ENCODE measurements around the gene PCTP.

PCTP gene

GRCh38 chr17:55751720-55752250 is 934 bp downstream of the PCTP start:
- DNase-seq (ENCODE audit: low read depth in 3 of 3, low spot score in 1 of 3), result no peak

- no peak for DNase-seq (ENCODE audit: low read depth in 3 of 3, low spot score in 1 of 3)
Measured at GRCh38 chr17:55756689-55757088, 5.8 kb downstream of the PCTP start.

DNA sequence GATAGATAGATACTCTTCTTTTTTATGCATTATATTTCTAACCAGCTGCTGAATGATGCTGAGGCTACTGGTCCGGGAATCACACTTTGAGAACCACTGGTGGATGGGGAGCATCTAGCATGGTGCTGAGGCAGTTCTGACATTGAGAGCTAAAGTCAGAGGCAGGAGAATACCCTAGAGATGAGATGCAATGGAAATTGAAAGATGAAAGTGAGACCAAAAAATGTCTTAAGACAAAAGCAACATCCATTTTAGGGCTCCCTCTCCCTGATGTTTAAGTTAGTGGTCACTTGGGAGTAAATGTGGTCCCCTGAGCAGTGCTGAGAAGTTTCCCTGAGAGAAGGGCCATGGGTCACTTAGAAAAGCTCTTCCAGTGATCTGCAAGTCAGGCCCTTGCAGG is 6.8 kb downstream of the PCTP start:
- no peak for DNase-seq (ENCODE audit: low read depth in 3 of 3, low spot score in 1 of 3)

DNA sequence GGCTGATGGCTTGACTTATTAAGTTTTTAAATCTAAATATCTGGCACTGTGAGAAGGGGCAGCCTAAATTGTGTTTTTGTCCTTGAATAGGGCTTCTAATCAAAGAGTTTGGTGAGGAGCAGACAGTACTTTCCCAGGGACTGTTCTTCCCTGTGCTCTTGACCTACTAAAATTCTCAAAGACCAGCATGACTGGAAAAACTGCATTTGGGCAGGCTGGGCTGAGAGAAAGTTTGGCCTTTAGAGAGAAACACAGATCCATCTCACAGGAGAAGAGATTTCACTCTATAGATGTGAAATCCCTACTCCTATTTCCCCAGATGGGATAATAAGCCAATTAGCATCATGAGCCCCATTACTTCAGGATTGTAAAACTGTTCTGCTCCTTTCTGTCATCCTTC is 7.3 kb downstream of the PCTP start:
- DNase-seq (ENCODE audit: low read depth in 3 of 3, low spot score in 1 of 3), result no peak

DNA sequence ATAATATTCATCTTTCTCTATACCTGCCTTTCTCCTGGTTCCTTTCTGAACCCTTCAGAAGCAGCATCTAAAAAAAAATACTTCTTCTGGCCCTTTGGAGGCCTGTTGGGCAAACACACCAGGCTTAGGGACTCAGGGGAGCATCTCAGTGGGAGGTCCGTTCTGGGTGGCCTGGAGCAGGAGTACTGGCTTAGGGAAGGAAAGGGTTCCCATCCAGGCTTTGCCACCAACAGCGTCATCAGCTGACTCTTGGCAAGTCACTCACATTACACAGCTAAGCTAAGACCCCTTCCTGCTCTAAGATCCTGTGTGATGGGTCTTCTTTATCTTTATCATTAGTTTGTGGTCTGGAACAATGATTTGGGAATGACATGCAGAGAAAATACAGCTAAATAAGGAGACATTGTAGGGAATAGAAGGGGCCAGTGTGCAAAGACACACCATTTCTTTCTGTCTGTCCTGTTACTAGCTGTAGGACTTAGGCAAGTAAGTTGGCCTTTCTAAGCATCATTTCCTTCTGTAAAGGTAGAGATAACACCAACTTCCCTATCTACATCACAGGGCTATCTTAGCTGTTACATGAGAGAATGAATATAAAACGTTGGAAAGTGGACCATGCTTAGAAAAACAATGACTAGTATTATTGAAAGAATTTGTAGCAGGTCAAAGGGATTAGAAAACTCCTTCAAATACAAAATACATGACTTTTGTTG is 9.9 kb downstream of the PCTP start:
- DNase-seq (ENCODE audit: low read depth in 3 of 3, low spot score in 1 of 3), result no peak

DNA sequence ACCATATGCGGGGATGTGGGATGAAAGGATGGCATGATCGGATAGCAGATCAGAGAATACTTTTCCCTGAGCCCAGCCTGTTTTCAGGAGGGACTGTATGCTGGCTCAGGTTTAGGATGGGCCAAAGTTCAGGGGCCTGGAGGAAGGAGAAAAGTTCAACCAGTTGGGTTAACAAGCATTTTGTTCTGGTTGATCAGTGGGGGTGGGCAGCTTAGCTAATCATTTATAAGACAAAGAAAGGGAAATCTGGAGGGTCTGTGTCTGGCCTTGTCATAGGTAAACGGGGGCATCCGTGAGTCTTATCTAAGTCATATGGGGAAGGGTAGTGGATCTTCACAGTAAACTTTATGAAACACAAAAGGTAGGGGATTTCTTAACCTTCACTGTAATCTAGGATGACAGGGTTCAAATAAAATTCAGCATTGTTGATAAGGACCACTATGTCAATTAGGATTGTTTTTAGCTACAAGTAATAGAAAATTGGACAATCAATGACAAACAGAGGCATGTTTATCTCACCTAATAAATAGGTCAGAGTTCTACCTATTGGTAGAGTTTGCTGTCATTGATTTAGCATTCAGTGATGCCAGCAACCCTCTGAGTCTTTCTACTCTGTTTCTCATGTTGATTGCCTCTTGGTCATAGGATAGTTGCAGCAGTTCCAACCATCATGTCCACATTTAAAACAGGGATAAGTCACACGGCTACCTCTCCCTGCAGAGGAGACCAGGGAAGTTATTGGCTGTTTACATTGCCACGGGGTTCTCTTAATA is 11.4 kb downstream of the PCTP start:
- no peak for DNase-seq (ENCODE audit: low read depth in 3 of 3, low spot score in 1 of 3)

DNA sequence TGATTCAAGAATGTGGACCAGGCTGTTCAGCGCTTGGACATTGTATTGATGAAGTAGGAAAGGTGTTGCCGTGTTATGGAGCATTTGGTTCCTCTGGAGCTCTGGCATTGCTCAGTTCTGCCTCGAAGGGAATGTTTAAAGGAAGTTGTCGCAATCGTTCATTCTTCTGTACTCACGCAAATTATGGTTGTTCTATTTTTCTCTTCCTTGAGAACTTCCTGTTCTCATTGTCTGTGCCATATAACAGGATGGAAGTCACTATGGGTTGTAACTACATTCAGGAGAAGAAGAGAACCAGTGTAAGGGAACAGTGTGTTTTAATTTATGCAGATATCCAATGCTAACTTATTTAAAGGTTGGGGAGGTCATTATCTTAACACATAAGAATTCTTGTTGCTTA is 13.0 kb downstream of the PCTP start:
- DNase-seq (ENCODE audit: low read depth in 3 of 3, low spot score in 1 of 3), result no peak

DNA sequence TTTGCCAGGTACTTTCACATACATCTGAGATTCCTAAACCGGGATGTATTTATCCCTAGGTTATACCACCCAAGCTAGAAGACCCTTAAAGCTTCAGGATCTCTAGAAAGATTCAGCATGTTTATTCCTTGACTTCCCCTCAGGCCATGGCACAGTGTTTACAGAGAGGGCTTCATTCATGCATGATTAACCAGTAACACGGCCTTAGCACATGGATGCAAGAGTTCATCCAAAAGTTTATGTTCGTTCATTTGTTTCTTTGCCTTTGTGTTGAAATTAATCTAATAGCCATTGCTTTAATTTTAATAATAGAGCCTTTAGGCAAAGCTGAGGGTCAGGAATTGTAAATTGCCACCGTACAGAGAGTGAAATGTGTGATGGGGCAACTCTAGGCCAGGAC is 13.8 kb downstream of the PCTP start:
- DNase-seq (ENCODE audit: low read depth in 3 of 3, low spot score in 1 of 3), result no peak

GRCh38 chr17:55765472-55765871 is 14.6 kb downstream of the PCTP start:
- no peak for DNase-seq (ENCODE audit: low read depth in 3 of 3, low spot score in 1 of 3)

- DNase-seq (ENCODE audit: low read depth in 3 of 3, low spot score in 1 of 3), result no peak
Measured at GRCh38 chr17:55768936-55769624, 18.2 kb downstream of the PCTP start.

DNA sequence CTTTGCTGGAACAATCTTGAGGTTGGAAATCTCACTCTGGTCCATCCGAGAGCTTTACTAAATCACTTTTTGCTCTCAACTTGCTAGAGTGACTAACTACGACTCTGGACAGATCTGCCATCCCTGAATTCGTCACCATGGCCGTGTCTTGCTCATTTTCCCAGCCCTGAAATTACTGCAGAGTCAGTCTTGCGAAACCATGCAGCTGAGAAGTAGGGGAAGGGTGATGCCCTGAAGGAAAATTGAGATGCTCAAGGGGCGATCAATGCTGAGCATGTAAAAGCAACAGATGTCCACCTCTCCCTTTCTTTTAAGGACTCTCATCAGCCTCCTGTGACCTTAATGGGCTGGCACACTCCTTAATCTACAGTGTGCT is 18.8 kb downstream of the PCTP start:
- no peak for DNase-seq (ENCODE audit: low read depth in 3 of 3, low spot score in 1 of 3)

DNA sequence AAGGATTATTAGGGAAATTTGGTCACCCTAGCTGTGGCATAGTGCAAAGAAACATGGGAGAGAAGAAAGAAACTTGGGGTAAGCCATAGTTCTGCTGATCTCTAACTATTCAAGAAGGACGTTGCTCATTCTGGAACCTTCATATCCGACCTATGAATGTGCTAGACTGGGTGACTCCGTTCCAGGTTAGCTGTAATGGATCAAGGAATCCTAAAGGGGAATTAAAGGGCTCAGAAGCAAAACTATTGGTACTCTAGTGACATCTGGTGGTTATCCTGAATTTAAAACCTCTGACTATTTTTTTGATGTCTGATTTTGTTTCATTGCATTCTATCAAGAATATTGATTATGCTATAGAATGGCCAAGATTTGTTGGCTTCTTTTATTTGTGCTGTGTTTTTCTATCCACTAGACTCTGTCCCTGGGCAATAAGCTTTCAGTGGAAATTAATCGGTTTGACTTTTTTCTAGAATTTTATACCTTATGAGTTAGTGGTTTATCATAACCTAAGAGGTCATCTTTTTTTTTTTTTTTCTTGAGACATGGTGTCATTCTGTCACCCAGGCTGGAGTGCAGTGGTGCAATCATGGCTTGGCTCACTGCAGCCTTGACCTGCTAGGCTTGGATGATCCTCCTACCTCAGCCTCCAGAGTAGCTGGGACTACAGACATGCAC is 19.5 kb downstream of the PCTP start:
- no peak for DNase-seq (ENCODE audit: low read depth in 3 of 3, low spot score in 1 of 3)

GRCh38 chr17:55772086-55772485 is 21.2 kb downstream of the PCTP start:
- no peak for DNase-seq (ENCODE audit: low read depth in 3 of 3, low spot score in 1 of 3)

GRCh38 chr17:55773671-55774070 is 22.8 kb downstream of the PCTP start:
- DNase-seq (ENCODE audit: low read depth in 3 of 3, low spot score in 1 of 3), result no peak

- DNase-seq (ENCODE audit: low read depth in 3 of 3, low spot score in 1 of 3), result no peak
Measured at GRCh38 chr17:55774846-55775271, 24.0 kb downstream of the PCTP start.

DNA sequence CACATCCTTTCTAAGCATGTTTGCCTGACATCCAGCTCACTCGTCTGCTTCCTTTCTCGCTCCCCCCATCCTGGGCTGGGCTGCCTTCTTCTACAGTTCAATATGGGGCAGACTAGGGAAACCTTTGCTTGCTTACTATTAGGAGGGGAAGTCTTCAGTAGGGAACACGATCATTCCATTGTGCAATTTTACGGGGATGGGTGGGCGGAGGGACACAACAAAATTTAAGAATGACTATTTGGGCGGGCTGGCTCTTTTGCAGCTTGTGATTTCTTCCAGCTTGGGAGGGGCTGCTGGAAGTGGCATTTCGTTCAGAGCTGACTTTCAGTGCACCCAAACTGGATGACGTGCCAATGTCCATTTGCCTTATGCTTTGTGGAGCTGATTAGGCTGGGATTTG is 25.4 kb downstream of the PCTP start:
- no peak for DNase-seq (ENCODE audit: low read depth in 3 of 3, low spot score in 1 of 3)

- no peak for DNase-seq (ENCODE audit: low read depth in 3 of 3, low spot score in 1 of 3)
Measured at GRCh38 chr17:55777471-55777971, 26.7 kb downstream of the PCTP start.

DNA sequence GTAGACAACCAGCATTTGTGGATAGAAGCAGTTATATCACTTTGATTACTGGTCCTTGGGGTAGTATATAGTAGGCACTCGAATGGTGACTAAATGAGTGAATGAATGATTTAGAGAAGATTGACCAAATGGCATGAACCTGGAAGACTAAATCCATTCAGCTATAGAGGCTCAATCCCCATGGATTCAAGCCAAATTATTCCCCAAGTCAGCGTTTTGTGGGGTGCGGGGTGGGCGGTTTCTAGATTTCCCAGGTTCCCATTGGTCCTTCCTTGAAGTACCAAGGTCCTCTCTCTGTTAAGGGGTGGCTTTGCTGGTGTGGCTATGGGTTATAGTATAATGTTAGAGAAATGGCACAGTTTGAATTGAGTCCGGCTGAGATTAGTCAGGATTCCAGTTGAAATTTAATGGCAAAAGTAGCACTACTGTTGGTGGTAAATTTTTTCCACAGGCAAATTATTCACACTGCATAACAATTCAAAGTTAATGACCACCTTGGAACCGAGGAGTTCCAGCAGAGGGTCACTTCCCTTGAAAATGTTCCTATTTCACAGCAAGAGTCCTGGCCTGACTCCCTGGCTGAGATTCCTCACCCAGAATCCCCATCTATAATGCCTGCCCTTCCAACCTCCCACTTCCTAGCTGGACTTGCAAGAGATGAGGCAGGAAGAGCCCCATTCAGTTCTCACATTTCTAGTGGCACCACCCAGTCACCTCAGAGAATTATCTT is 27.7 kb downstream of the PCTP start:
- no peak for DNase-seq (ENCODE audit: low read depth in 3 of 3, low spot score in 1 of 3)

- no peak for DNase-seq (ENCODE audit: low read depth in 3 of 3, low spot score in 1 of 3)
Measured at GRCh38 chr17:55783684-55784245, 32.9 kb downstream of the PCTP start.

DNA sequence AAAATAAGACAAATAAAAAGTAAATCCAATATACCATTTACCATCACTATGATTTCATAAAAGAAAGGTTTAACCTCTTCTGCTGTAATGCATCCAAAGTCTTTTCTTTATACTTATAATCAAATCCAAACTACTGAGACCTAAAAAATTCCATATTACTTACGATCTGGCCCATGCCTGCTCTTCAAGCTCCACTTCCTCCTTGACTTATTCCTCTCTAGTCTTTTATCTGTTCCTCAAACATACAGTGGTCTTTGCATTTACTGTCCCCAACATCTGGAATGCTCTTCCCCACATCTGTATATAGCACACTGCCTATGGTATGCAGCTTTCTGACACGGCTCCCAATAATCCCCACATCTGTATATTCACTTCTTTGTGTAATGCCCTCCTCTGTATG is 33.8 kb downstream of the PCTP start:
- no peak for DNase-seq (ENCODE audit: low read depth in 3 of 3, low spot score in 1 of 3)

Measured in stimulated activated CD4-positive, alpha-beta T cell treated with anti-CD3 and anti-CD28 coated beads, TNF-alpha, amount 100 ng/mL, for 1 hour (primary cell).